WI38 (cell line): ENCODE data around the gene BRPF3.

Source experiments
- H3K4me3 ChIP-seq: 2 replicates; pipeline ENCODE4 v1.5.1; 2011; ENCODE audit warnings: low read depth, mild to moderate bottlenecking, control low read depth, low read length
- TF ChIP-seq, protein P1 (sequence below): IDR thresholded peaks from 2 replicates; pipeline ENCODE4 v1.5.1; 2012; ENCODE audit warnings: low read depth, mild to moderate bottlenecking, control low read depth, low read length

BRPF3 gene

DNA sequence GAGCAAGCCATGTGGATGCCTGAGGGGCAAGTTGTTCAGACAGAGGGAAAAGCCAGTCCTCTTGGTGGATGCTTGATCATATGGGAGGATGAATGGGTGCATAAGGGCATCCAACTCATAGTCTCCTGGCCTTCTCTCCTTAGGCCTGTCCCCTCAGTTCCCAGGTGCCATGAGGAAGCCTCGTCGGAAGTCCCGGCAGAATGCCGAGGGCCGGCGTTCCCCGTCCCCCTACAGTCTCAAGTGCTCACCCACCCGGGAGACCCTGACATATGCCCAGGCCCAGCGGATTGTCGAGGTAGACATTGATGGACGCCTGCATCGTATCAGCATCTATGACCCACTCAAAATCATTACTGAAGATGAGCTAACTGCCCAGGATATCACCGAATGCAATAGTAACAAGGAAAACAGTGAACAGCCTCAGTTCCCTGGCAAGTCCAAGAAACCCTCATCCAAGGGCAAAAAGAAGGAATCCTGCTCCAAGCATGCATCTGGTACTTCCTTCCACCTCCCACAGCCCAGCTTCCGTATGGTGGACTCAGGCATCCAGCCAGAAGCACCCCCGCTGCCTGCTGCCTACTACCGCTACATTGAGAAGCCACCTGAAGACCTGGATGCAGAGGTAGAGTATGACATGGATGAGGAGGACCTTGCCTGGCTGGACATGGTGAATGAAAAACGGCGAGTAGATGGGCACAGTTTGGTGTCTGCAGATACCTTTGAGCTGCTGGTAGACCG is 3.8 kb downstream of the BRPF3 start:
- no peak overlapping the region for H3K4me3 ChIP-seq
- TF ChIP-seq, protein P1, sequence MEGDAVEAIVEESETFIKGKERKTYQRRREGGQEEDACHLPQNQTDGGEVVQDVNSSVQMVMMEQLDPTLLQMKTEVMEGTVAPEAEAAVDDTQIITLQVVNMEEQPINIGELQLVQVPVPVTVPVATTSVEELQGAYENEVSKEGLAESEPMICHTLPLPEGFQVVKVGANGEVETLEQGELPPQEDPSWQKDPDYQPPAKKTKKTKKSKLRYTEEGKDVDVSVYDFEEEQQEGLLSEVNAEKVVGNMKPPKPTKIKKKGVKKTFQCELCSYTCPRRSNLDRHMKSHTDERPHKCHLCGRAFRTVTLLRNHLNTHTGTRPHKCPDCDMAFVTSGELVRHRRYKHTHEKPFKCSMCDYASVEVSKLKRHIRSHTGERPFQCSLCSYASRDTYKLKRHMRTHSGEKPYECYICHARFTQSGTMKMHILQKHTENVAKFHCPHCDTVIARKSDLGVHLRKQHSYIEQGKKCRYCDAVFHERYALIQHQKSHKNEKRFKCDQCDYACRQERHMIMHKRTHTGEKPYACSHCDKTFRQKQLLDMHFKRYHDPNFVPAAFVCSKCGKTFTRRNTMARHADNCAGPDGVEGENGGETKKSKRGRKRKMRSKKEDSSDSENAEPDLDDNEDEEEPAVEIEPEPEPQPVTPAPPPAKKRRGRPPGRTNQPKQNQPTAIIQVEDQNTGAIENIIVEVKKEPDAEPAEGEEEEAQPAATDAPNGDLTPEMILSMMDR = no peak

DNA sequence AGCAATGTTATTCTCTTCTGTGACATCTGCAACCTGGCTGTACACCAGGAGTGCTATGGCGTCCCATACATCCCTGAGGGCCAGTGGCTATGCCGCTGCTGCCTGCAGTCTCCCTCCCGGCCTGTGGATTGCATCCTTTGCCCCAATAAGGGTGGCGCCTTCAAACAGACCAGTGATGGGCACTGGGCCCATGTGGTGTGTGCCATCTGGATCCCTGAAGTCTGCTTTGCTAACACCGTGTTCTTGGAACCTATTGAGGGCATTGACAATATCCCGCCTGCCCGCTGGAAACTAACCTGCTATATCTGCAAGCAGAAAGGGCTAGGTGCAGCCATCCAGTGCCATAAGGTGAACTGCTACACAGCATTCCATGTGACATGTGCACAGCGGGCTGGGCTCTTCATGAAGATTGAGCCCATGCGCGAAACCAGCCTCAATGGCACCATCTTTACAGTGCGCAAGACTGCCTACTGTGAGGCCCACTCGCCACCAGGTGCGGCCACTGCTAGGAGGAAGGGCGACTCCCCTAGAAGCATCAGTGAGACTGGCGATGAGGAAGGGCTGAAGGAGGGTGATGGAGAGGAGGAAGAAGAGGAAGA is 4.6 kb downstream of the BRPF3 start:
- TF ChIP-seq, protein P1 = no peak
- no peak overlapping the region for H3K4me3 ChIP-seq

DNA sequence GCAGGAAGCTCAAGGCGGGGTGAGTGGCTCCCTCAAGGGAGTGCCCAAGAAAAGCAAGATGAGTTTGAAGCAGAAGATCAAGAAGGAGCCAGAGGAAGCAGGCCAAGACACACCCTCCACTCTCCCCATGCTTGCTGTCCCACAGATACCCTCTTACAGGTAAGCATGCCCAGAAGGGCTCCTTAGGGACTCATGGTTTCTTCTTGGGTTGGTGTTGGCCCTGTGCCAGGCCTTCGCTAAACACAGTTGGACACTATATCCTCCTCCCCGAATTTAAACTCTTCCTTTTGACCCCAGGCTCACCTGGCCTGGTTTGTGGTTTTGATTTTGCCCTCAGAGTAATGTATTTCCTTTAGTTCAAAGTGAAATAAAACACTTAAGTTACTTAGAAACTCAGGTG is 5.1 kb downstream of the BRPF3 start:
- no peak overlapping the region for H3K4me3 ChIP-seq
- TF ChIP-seq, protein P1 = no peak

DNA sequence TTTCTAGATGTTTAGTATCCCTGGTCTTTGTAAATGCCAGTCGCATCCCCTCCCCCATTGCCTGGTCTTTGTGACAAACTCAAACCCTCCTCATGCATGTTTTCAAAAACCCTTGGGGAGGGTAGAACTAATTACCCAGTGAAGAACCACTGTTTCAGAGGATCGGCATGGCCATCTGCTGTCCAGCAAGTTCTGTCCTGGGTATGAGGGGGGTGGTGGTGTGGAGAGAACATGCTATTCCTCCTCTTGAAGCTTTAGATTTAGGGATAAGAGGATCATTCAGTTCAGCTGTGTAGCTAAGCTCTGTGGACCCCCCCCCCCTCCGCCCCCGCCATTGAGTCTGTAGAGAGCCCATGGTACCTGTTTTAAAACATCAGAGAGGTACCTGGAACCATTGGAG is 5.6 kb downstream of the BRPF3 start:
- H3K4me3 ChIP-seq = no peak overlapping the region
- TF ChIP-seq, protein P1 = no peak

DNA sequence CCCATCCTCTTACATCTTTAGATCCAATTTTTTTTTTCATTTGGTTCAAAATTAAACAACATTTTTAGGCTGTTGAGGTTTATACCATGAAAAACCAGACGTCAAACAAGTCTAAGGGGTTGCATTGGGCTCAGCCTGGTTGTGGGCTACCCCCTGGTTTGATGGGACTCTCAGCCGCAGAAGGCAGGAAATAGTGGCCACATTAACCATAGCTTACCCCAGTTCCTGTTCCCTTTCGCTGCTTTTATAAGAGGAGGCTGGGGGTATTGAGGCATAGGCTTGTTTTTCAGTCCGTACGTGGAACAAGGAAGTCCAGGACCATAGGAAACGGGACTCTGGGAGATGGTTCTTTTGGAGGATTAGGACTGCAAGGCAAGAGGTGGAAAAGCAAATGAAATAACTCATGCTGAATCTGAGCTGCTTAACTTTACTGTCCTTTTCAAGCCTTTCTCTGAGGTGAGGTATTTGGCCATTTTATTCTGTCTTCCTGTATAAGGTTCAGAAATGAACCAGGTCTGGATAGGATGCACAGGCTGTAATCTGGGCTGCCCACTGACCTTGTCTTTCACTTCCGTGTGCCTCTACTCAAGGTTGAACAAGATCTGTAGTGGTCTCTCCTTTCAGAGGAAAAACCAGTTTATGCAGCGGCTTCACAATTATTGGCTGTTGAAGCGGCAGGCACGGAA is 7.7 kb downstream of the BRPF3 start:
- no peak overlapping the region for H3K4me3 ChIP-seq
- TF ChIP-seq, protein P1 = no peak

DNA sequence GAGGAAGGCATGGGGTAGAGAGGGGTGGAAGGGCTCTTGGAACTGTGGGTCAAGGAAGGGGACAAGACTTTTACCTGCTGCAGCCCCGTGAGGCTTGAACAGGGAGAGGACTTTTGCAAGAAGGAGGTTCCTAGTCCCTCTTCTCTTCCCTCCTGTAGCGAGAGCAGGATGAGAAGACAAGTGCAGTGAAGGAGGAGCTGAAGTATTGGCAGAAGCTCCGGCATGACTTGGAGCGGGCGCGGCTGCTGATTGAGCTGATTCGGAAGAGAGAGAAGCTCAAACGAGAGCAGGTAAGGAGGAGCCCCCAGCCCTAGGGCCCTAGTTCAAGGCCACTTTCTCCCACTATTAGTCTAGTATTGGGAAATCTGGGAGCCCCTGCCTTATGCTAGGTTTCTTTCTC is 10.6 kb downstream of the BRPF3 start:
- TF ChIP-seq, protein P1 = no peak
- no peak overlapping the region for H3K4me3 ChIP-seq

DNA sequence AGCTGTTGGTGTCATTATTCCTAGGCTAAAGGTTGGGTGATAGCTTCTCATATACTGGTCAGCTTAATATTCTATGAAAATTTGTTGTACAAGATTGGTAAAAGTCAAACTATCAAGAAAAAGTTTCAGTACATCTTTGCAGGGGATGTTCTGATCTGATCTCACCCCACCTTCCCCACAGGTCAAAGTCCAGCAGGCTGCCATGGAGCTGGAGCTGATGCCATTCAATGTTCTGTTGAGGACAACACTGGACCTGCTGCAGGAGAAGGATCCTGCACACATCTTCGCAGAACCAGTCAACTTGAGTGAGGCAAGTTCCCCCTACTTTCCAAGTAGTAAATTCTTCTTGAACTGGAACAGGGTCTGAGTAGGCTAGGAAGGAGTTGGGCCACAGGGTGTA is 13.1 kb downstream of the BRPF3 start:
- TF ChIP-seq, protein P1 = no peak
- H3K4me3 ChIP-seq = no peak overlapping the region
